ENCODE data around the gene ZBTB46. TPM values are rescaled to one million over a fixed set of nuclear protein-coding genes. Genes with fewer than 3 reads are reported as not detected.
"Not testable (repeated sequence)": the region's sequence is repeated elsewhere in the genome, so short reads cannot be mapped to it uniquely, and the experiment has no call there.

ZBTB46 gene
- total RNA-seq, 1 experiment from 2014 or later: 9.5 TPM

DNA sequence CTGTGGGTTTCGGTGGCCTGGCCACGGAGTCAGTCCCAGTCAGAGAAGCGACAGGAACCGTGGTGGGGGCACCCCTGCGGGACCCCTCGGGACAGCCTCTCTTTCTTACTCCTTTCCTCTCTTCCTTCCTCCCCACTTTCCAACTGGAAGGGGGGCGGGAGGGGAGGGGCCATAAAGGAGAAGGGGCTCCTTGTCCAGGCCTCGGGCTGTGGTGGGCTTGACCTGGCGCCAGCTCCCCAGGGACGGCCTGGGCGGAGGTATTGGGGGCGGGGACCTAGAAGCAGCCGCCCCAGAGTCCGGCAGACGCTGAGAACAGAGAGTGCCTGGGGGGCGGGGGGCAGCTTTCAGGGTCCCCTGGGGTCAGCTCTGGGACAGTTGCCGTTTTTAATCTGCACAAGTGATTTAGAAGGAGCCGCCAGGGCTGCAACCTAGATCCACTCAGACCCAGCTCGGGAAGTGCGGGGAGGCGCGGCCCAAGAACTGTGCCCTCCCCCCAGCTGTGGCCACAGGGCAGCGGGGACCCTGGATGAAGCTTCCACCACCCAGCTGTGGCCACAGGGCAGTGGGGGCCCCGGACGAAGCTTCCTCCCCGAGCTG, 23.8 kb upstream of the ZBTB46 start:
- POLR2A ChIA-PET: interaction anchor here (1.2 to 2.4 kb wide), 2 partner anchors 10 to 12 kb away, joined by 7 to 13 read pairs; partner anchors contain the start of gene TPD52L2
- CTCF ChIA-PET: no interaction called here
- BruUV-seq (replicated peaks): no TSS peak
- no peak for TF ChIP-seq CTCF (IDR thresholded peaks at IDR 0.05; ENCODE audit: insufficient read depth in 1 of 2, low read depth in 1 of 2, low read length in 1 of 2, severe bottlenecking in 1 of 2, unreplicated experiment in 1 of 2)
- Mint-ChIP-seq H3K9me3 (ENCODE audit: unreplicated experiment) (no peaks in the 10 kb centered on the region), H3K4me3 (ENCODE audit: unreplicated experiment) (no peak overlapping the region), H3K4me1 (ENCODE audit: low read depth, unreplicated experiment) (peaks cover 8% of the 10 kb centered on the region), H3K27ac (ENCODE audit: unreplicated experiment) (no peak overlapping the region), H3K36me3 (ENCODE audit: insufficient read depth, unreplicated experiment) (peaks cover 72% of the 10 kb centered on the region), H3K27me3 (ENCODE audit: insufficient read depth, unreplicated experiment) (no peaks in the 10 kb centered on the region)
- H3K4me3 ChIP-seq (ENCODE audit: low read depth, low read length): no peak overlapping the region
- H3K4me1 ChIP-seq: peaks cover 25% of the 10 kb centered on the region; the same call in 1 of the 2 replicates
- no peaks in the 10 kb centered on the region for H3K9me3 ChIP-seq
- intact Hi-C loops (cut with micrococcal nuclease; ENCODE audit: unreplicated experiment): no loop called here
- no peak for DNase-seq
- H3K27me3 ChIP-seq (replicated peaks; ENCODE audit: control insufficient read depth, insufficient read depth, low read length): no peaks in the 10 kb centered on the region
- H3K36me3 ChIP-seq (ENCODE audit: control insufficient read depth, insufficient read depth, low read length): no peaks in the 10 kb centered on the region

- peaks cover 69% of the 10 kb centered on the region for H3K36me3 Mint-ChIP-seq (ENCODE audit: insufficient read depth, unreplicated experiment)
- no peak overlapping the region for H3K27ac Mint-ChIP-seq (ENCODE audit: unreplicated experiment)
- CTCF ChIA-PET: no interaction called here
Observed at GRCh38 chr20:63854069-63854765, 23.2 kb upstream of the ZBTB46 start.

DNA sequence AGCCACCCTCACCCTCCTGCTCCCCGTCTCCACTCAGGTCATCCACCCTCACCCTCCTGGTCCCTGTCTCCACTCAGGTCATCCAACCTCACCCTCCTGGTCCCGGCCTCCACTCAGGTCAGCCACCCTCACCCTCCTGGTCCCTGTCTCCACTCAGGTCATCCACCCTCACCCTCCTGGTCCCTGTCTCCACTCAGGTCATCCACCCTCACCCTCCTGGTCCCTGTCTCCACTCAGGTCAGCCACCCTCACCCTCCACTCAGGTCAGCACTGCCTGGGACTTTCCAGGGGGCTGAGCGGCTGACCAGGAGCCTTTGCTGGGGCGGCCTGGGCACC, 22.6 kb upstream of the ZBTB46 start:
- BruUV-seq (replicated peaks); H3K27me3 Mint-ChIP-seq (ENCODE audit: insufficient read depth, unreplicated experiment); intact Hi-C loops (cut with micrococcal nuclease; ENCODE audit: unreplicated experiment); H3K4me3 Mint-ChIP-seq (ENCODE audit: unreplicated experiment); H3K36me3 ChIP-seq (ENCODE audit: control insufficient read depth, insufficient read depth, low read length); POLR2A ChIA-PET; CTCF ChIA-PET; H3K27ac Mint-ChIP-seq (ENCODE audit: unreplicated experiment); H3K9me3 Mint-ChIP-seq (ENCODE audit: unreplicated experiment); H3K4me3 ChIP-seq (ENCODE audit: low read depth, low read length); H3K4me1 Mint-ChIP-seq (ENCODE audit: low read depth, unreplicated experiment); DNase-seq; H3K27me3 ChIP-seq (replicated peaks; ENCODE audit: control insufficient read depth, insufficient read depth, low read length); H3K9me3 ChIP-seq: not testable (repeated sequence)
- peaks cover 63% of the 10 kb centered on the region for H3K36me3 Mint-ChIP-seq (ENCODE audit: insufficient read depth, unreplicated experiment)
- peaks cover 18% of the 10 kb centered on the region; the same call in 1 of the 2 replicates for H3K4me1 ChIP-seq

More at GRCh38 chr20:63854069-63854765, 23.2 kb upstream of the ZBTB46 start:
- no peak overlapping the region for H3K4me3 Mint-ChIP-seq (ENCODE audit: unreplicated experiment)
- no peaks in the 10 kb centered on the region for H3K27me3 ChIP-seq (replicated peaks; ENCODE audit: control insufficient read depth, insufficient read depth, low read length)
- BruUV-seq (replicated peaks): no TSS peak
- H3K27me3 Mint-ChIP-seq (ENCODE audit: insufficient read depth, unreplicated experiment): no peaks in the 10 kb centered on the region
- H3K9me3 Mint-ChIP-seq (ENCODE audit: unreplicated experiment): no peaks in the 10 kb centered on the region
- no peak for DNase-seq
- peaks cover 4% of the 10 kb centered on the region for H3K4me1 Mint-ChIP-seq (ENCODE audit: low read depth, unreplicated experiment)
- no peak overlapping the region for H3K4me3 ChIP-seq (ENCODE audit: low read depth, low read length)
- POLR2A ChIA-PET: interaction anchor here (2.4 kb wide), 1 partner anchor 11 kb away, joined by 13 read pairs; the partner anchor contains the start of gene TPD52L2
- TF ChIP-seq CTCF (IDR thresholded peaks at IDR 0.05; ENCODE audit: insufficient read depth in 1 of 2, low read depth in 1 of 2, low read length in 1 of 2, severe bottlenecking in 1 of 2, unreplicated experiment in 1 of 2): no peak
- H3K9me3 ChIP-seq: no peaks in the 10 kb centered on the region
- H3K36me3 ChIP-seq (ENCODE audit: control insufficient read depth, insufficient read depth, low read length): no peaks in the 10 kb centered on the region
- H3K4me1 ChIP-seq: peaks cover 23% of the 10 kb centered on the region; the same call in 1 of the 2 replicates
- intact Hi-C loops (cut with micrococcal nuclease; ENCODE audit: unreplicated experiment): no loop called here

- H3K4me3 ChIP-seq (ENCODE audit: low read depth, low read length); H3K27ac Mint-ChIP-seq (ENCODE audit: unreplicated experiment); H3K9me3 Mint-ChIP-seq (ENCODE audit: unreplicated experiment); DNase-seq; H3K9me3 ChIP-seq; BruUV-seq (replicated peaks); H3K4me3 Mint-ChIP-seq (ENCODE audit: unreplicated experiment); H3K27me3 ChIP-seq (replicated peaks; ENCODE audit: control insufficient read depth, insufficient read depth, low read length); H3K4me1 Mint-ChIP-seq (ENCODE audit: low read depth, unreplicated experiment); H3K36me3 ChIP-seq (ENCODE audit: control insufficient read depth, insufficient read depth, low read length); H3K27me3 Mint-ChIP-seq (ENCODE audit: insufficient read depth, unreplicated experiment); intact Hi-C loops (cut with micrococcal nuclease; ENCODE audit: unreplicated experiment): not testable (repeated sequence)
- POLR2A ChIA-PET: interaction anchor here (0.6 to 1.1 kb wide), 2 partner anchors 14 to 33 kb away, joined by 3 to 4 read pairs; partner anchors contain the start of gene TPD52L2
- CTCF ChIA-PET: interaction anchor here (0.7 to 1.3 kb wide), 3 partner anchors 13 to 805 kb away, joined by 3 read pairs; partner anchors contain the start of gene TPD52L2
- peaks cover 33% of the 10 kb centered on the region for H3K4me1 ChIP-seq
- peaks cover 43% of the 10 kb centered on the region for H3K36me3 Mint-ChIP-seq (ENCODE audit: insufficient read depth, unreplicated experiment)
Observed at GRCh38 chr20:63851548-63851943, 20.5 kb upstream of the ZBTB46 start.

All from Caco-2 (cell line).